ENCODE data around the gene ZNF892. TPM values are rescaled to one million over a fixed set of nuclear protein-coding genes. Genes with fewer than 3 reads are reported as not detected.

The ZNF892 gene
- total and polyA plus RNA-seq, 9 of the 15 experiments (the other 6 are each of a cell fraction or from before 2014, with no cell fraction given), result 0.07 to 0.13 (median 0.09) TPM; not detected in 6

- TF ChIP-seq ZNF274 (IDR thresholded peaks at IDR 0.05; ENCODE audit: borderline replicate concordance, low read depth, low read length), result no peak
- TF ChIP-seq NR0B1 (IDR thresholded peaks at IDR 0.05; ENCODE audit: partially characterized antibody), result no peak
- TF ChIP-seq BRF2 (IDR thresholded peaks at IDR 0.05; ENCODE audit: borderline replicate concordance, insufficient read depth, insufficient read length), result no peak
- TF ChIP-seq ZNF589 (CRISPR knock-in tag; IDR thresholded peaks at IDR 0.05; ENCODE audit: low read depth), result no peak
- TF ChIP-seq THAP12 (CRISPR knock-in tag; IDR thresholded peaks at IDR 0.05), result no peak
- TF ChIP-seq, protein P1, sequence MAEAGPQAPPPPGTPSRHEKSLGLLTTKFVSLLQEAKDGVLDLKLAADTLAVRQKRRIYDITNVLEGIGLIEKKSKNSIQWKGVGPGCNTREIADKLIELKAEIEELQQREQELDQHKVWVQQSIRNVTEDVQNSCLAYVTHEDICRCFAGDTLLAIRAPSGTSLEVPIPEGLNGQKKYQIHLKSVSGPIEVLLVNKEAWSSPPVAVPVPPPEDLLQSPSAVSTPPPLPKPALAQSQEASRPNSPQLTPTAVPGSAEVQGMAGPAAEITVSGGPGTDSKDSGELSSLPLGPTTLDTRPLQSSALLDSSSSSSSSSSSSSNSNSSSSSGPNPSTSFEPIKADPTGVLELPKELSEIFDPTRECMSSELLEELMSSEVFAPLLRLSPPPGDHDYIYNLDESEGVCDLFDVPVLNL (CRISPR knock-in tag; IDR thresholded peaks at IDR 0.05; ENCODE audit: low read depth), result no peak
- peak; percentile 98 for TF ChIP-seq ZFP36 (IDR thresholded peaks at IDR 0.05; ENCODE audit: low read depth, low read length, partially characterized antibody)
- TF ChIP-seq C11orf30 (IDR thresholded peaks at IDR 0.05; ENCODE audit: low read depth), result peak; percentile 27; the same call in 1 of the 2 replicates
- no peak for TF ChIP-seq CREB1 (IDR thresholded peaks at IDR 0.05)
- no peak for TF ChIP-seq CREB1 (CRISPR knock-in tag; IDR thresholded peaks at IDR 0.05)
- TF ChIP-seq HDAC6 (IDR thresholded peaks at IDR 0.05; ENCODE audit: low read depth, low read length), result no peak
- TF ChIP-seq, protein P2, sequence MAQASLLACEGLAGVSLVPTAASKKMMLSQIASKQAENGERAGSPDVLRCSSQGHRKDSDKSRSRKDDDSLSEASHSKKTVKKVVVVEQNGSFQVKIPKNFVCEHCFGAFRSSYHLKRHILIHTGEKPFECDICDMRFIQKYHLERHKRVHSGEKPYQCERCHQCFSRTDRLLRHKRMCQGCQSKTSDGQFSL (CRISPR knock-in tag; IDR thresholded peaks at IDR 0.05), result no peak
- TF ChIP-seq, protein P2 (tag; IDR thresholded peaks at IDR 0.05), result no peak
- no peak for TF ChIP-seq RB1 (IDR thresholded peaks at IDR 0.05; ENCODE audit: low read depth)
- TF ChIP-seq MYNN (IDR thresholded peaks at IDR 0.05), result no peak
- TF ChIP-seq MYNN (CRISPR knock-in tag; IDR thresholded peaks at IDR 0.05), result no peak
- TF ChIP-seq ZNF316 (IDR thresholded peaks at IDR 0.05), result 0 out of 2 replicates have a peak, but pooled peaks have one; percentile 26
- no peak for TF ChIP-seq MECOM (CRISPR knock-in tag; IDR thresholded peaks at IDR 0.05)
- TF ChIP-seq BRCA1 (IDR thresholded peaks at IDR 0.05), result no peak
- no peak for TF ChIP-seq BRCA1 (CRISPR knock-in tag; IDR thresholded peaks at IDR 0.05)
- TF ChIP-seq RFX7 (CRISPR knock-in tag; IDR thresholded peaks at IDR 0.05), result no peak
- TF ChIP-seq TRIM24 (IDR thresholded peaks at IDR 0.05), result no peak
Observed at GRCh38 chr2:95166065-95166763, 41.1 kb upstream of the ZNF892 start (continued).

Measured in K562 (cell line).